KG1 (cell line): Measurements from ENCODE around the gene UACA.

Experiments
- DNase-seq: peaks from one replicate; lab custom pipeline; 2025; lab: John Stamatoyannopoulos, UW

UACA gene

DNA sequence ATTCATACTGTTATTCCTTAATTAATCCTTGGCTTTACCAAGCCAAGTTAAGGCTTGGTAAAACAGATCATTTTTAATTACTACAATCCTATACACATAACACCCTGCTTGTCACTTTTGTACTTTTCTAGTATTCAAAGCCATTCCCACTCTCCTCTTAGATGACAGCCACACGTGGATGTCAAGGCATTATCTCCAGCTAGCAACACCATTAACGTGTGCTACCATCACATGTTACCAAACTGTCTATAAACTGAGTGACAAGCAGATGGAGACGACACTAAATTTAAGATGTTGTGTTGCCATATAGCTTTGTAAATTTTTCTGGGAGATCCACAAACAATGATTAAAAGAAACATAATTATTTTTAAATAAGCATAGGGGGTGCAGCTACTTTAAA, 103.7 kb downstream of the UACA start:
- no peak for DNase-seq

DNA sequence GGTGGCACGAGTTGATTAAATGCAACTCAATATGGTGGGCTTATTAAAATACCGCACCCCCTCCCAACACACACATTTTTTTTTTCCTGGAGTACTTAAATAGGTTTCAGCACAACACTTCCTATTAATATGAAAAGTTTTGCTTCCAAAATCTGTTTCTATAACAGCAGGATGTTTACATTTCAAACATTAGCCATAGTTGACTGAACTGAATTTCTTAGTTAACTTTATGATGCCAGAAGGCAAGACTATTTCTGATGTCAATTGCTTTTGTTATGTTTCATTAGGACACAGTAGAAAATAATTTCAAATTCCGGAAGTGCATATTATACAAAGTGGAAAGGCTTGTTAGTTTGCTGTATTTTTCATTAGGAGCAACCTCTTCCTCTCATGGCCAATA, 104.7 kb downstream of the UACA start:
- no peak for DNase-seq

DNA sequence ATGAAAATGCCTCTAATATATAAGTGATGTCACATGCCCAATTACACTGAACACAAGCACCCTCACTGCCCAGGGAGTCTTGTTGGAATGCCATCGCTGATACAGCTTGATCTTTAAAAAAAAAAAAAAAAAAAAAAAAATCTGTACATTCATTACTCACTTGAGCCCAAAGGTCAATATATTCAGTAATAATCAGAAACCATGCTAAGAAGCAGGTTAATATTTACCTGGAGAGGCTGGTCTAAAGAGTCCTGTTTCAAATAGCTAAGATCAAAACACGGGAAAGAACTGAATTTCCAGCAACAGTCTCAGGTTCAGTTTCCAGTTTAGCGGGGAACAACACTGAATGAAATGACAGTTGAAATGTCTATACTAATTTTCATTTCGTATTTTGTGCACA, 109.9 kb downstream of the UACA start:
- no peak for DNase-seq

DNA sequence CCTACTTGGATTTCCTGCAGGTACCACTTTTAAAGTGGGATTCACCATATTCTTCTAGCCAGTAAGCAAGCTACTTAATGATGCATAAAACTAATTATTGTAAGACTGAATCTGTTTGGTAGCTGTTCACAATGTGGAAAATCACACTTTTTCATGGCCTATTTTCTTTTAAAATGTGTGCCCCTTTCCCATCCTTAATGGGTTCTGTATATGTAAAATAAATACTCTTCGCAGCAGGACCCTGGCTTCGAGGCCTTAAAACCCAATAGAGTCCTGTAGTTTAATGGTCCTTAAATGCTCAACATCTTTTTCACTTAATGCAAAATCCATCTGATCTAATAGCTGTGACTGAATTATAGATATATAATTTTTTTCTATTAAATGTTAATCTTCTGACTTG, 111.0 kb downstream of the UACA start:
- no peak for DNase-seq

DNA sequence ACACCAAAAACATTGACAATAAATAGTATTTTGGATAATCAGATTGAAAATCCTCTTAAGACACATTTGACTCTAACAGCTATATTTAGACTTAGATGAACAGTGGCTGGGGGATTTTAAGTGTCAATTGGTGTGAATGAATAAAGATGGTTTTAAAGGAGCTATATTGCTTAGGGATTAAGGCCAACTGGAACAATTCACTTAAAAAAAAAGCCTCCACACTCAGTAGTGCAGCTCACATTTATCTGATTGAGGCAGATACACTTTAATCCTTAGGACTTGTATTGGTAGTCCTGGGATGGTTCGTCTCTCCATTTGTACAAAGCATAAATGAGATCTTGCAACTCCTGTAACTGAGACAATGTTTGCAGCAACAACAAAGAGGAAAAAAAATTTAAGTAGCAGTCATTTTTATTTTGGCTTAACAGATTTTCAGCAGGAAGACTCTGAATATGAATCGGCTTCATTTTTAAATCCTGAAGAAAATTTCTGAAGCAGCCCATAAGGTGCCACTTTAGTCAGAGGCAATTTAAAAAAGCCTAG, 112.0 kb downstream of the UACA start:
- no peak for DNase-seq

DNA sequence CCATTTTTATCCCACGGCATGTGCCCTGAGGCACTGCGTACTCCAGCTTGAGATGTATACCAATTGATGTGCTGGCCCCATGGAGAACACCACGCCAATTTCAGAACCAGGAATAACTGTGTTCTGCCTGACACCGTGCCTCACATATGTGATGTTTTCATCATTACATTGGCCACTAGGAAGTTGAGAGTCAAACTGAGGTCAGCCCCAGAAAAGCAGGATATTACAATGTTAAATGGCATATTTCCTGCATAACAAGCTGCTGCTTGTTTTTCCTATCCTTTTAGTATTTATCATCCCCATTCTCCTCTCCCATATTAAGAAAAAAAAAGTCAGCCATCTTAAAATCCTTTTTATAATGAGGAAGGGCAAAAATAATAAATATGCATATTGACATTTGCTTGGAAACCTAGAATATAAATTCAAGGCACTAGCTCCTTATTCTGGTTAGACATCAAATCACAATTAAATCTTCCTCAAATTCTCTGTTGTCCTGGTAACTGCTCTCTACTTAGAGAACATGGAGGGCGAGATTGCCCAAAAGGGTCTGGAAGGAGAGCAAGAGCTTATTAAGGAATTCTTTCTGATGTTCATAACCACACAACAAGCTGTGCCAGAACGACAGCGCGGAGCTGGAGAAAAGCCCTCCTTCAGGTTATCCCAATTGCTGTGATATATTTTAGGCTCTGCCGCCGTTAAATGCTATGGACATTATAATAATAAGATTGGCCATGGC, 112.6 kb downstream of the UACA start:
- no peak for DNase-seq

DNA sequence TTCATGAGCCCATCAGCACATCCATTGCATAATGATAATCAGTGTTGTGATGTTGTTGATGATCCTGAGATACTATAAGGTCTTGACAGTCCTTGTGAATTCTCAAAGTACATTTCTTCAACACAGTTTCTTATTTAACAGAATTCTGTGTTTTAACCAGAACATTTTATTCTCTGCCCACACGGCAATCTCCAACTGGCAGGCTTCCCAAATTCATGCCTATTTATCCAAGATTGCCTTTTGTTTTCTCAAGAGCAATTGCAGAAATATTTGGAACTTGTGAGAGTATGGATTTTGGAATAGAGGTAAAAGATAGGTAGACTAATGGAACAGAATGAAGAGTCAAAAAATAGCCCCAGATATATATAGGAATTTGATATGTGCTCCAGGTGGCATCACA, 116.0 kb downstream of the UACA start:
- no peak for DNase-seq

DNA sequence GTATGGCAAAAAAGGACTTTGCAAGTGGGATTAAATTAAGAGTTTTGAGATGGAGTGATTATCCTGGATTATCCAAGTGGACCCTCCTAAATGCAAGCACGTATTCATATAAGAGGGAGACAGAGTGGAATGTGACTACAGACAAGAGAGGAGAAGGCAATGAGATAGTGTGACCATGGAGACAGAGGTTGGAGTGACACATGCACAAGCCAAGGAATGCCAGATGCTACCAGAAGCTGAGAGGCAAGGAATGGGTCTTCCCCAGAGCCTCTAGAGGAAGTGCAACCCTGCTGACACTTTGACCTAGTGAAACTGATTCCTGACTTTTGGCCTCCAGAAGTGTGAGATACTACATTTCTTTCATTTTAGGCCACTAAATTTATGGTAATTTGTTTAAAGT, 117.2 kb downstream of the UACA start:
- DNase-seq: no peak

DNA sequence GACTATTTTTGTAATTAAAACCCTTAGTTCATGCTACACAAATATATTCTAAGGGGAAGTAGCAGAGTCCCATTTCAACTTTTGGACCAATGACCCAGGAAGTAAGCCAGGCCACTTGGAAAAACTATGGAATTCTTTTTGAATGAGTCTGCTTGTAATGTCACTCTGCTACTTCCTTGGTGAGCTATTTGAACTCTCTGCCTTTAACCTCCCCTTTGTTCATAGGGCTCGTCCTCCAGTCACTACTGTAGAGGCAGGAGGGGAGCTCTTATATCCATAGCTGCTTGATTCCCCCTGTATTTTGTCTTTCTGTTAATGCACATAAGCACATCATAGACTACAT, 119.6 kb downstream of the UACA start:
- no peak for DNase-seq

DNA sequence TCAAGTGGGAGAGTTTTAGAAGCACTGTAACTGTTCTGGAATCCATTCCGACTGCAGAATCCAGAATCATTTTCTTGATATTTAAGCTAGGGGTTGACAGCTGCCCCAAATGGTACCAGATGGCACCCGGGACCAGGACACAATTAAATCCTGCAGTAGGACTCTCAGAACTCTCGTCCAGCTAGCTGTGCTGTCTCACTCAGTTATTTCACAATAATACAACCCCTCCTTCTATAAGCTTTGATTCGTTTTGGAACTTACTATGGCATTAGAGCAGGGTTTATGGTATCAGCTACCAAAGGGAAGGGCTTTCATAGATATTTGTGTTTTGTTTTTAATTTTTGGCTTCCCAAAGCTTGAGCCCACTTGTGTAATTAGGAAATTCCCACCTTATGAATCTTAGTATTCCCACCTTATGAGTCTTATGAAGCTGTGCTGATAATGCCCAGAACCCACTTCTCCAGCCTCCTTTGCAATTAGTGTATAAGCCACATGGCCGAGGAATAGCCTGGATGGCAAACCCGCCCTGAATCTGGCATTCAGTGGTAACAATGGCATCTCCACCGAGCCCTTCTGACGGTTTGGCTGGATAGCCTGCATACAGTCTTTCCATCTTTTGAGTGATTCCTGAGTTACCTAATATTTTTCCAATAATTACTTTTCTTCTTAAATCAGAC, 120.1 kb downstream of the UACA start:
- no peak for DNase-seq

DNA sequence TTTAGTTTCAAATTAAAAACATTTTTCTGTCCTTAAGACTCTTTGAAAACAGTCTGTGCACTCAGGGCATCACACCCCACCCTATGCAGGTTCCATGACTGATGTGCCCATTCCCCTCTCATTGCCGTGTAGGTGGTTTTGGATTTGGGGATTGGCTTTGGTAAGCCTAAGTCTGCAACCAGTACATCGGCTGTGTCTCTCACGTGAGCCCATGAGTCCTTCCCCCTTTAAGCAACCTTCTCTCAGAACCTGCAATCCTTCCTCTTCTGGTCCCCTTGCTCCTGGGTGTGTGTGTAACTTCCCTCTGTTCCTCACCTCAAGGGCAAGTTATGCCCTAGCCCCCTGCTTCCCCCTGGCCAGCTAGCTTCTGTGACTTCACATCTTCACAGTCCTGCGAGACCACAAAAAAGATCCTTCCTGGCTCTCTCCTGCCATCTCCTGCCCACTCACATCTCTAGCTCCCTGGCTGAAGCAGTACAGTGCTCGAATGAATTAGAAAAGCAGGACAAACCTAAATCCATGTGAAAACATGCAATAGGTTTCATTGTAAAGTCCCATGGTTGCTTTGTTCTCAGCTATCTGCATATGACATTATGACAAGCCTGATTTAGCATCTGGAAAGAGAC, 126.7 kb downstream of the UACA start:
- no peak for DNase-seq

DNA sequence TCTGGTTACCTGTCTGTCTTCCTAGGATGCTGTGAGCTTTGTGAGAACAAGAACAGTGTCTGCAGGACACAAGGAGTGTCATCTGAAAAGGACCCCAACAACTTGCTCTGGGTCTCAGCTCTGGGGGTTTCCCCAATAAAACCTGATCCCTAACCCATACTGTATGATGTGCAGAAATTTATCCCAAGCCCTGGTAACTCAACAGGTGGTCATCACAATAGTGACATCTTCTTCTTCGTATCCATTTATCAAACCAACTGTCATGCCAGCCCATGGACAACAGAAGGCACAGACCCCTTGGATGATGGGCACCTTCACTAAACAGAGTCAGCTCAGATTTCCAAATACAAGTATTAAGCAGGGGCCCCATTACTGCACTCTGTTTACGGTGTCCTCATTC, 127.5 kb downstream of the UACA start:
- no peak for DNase-seq

DNA sequence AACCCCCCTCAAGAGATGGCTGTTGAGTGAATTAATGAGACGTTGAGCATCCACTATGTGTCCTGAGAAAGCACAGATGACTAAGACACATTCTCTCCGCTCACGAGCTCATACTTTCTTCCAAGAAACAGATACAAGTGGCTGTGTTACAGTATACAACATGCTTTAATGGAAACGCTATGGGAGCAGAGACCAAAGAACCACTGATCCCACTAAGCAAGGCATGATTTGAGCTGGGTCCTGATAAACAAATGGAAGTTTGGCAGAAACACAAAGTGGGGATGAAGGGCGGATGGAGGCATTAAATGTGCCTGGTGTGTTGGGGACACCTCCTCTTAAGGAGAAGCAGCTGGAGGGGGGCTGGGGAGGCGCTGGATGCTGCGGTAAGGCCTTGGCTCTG, 129.4 kb downstream of the UACA start:
- DNase-seq: no peak

DNA sequence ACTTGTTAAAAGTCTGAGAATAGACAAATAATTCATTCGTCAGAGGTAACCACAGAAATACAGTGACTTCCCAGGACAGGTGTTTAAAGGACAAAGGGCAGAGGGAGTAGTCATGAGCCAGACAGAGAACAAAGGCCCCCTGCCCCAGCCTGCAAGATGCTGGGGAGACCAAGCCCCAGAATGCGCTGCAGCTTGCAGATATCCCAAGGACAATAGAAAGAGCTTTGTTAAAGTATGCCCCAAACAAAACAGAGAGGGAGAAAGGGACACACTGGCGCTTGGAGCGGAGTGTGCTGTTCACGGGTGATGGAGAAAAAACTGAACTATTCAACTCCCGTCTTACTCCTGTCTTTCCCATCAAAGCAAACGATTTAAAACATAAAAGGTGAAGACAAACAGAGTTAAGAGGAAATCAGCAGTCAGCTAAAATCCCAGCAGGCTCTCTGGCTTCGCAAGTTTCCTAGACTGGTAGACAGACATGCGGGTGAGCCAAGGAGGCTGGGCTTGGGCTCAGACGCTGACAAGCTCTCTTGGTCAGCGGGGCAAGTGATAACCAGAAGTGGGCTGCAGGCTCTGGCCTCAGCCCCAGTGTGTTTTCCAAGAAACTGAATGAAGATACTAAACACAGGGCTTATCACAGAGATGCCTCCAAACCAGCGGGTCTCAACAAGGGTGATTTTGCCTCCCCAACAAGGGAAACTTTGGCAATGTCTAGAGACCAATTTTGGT, 130.1 kb downstream of the UACA start:
- no peak for DNase-seq

DNA sequence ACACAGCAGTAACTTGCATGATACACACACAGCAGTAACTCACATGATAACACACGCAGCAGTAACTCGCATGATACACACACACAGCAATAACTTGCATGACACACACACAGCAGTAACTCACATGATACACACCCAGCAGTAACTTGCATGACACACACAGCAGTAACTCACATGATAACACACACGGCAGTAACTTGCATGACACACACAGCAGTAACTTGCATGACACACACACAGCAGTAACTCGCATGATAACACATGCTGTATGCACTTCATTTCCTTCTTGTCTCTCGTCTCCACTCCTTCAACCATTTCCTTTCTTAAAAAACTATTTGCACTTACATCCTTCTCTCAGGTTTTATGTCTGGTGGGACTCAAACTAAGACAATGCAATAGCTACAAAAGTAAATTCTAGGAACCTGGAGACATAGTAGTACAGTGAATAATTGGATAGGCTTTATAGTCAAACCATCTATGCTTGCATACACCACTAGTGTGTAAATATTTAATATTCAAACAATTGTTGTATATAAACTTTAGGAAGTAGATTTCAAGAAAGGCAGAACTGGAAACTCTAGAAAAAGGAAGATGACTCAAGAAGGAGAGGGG, 130.8 kb downstream of the UACA start:
- DNase-seq: no peak

DNA sequence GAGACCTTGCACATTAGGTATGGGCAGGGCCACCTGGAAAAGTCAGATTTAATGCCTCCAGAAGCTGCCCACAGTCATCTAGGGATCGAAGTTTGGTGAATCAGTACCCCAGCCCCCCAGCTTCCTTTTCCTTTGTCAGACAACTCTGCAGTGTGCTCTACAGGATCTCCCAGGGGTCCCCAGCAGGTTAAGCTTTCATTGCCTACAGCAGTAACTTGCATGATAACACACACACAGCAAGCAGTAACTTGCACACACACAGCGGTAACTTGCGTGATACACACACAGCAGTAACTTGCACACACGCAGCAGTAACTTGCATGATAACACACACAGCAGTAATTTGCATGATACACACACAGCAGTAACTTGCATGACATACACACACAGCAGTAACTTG, 131.3 kb downstream of the UACA start:
- no peak for DNase-seq

DNA sequence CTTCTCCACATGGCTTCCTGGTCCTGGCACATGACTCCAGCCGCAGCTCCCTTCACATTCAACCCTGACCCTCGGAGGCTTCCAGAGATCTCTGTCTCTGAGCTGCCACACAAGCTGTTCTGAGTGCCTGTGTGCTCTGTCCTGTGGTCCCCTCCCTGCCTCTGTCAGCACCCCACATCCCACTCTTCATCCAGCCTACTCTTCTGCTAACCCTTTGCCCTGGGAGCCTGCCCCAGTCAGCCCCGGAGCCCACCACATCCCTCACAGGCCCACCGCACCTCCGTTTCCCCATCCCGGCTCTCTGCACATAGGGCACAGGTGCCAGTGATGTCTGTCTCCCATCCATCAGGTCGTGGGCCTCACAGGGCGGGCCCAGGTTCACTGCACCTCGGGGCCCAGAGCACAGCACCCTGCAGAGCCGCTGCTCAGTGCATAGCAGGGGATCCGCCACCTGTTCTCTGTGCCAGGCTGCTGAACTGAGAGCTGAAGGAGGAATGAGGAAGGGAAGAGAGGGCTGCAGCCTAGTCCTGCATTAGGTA, 133.6 kb downstream of the UACA start:
- no peak for DNase-seq

DNA sequence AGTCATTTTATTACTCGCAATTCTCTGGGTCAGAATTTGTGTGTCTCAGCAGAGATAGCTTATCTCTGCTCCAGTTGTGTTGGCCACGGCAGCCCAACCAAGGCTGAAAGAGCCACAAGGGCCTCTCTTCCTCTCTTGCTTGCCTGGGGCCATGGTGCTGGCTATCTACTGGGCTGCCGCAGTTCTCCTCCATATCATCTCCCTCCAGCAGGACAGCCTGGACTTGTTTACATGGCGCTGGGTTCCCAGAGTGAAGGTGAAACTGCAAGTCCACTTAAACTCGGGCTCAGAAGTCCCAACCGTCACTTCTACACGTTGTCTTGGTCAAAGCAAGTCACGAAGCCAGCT, 134.8 kb downstream of the UACA start:
- no peak for DNase-seq

DNA sequence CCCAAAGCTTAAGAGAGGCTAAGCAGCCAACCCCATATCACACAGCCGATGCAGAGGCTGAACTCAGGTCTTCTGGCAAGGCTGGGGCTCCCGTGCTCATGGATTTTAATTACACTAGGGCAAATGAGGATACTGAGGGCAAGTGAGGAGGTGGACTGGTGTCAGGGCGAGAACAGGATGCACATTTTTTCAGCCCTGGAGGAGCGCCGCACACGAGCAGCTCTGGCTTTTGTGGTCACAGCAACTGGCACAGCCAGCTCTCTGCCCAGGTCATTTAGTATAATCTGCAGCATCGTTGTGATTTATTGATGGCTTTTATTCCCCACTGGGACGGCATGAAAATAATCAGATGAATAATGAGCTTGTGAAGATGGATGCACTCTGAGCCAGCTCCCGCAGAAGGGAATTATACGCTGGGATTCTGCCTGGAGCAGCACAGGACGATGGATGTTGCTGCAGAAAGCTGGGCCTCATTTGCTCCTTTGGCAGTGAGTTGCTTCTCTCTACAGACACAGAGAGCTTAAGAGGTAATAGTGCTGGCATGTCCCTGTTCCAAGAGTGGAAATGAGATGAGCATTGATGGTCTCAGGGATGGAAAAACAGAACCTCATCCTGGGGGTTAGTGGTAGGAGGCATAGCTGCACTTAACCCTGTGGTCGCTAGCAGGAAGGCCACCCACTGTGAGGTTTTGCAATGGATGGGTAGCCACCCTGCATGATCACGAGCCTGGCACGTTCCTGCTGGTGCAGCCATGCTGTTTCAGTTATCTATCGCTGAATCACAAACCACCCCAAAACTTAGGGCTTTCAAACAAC, 135.4 kb downstream of the UACA start:
- DNase-seq: no peak

DNA sequence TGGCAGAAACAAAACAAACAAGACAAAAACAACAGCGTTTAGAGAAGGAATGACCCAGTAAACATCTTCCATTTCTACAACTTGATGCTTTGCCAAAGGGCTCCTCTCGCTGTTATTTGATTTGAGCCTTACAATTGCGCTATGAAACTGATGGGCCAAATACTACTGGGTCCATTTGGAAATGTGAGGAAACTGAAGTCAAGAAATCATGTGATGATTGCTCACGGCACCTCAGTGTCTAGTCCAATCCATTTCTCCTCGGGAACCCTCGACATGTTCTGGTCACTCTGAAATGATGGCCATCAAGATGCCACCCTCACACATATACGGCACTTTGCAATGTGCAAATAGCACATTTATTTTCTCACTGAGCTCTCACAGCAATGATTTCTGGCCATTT, 136.0 kb downstream of the UACA start:
- no peak for DNase-seq

DNA sequence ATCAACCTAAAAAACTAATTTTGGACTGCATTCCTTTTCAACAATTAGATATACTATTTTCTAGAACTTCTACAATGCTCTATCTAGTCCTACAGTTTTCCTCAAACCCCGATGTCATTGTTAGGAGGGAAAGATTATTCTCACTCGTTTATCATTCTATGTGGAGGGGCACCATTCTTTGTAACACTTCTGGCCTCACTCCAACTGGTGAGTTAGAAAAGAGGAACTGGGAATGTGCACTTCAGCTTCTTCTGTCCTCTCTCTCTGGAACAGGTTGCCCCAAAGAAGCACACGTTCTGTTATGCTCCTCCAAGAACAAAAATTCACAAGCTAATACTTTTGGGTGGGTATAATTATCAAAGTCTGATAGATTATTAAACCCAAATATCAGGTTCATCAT, 137.9 kb downstream of the UACA start:
- no peak for DNase-seq
